Endothelial cell of umbilical vein (primary cell): ENCODE measurements around the gene ZBTB46. TPM values are rescaled to one million over a fixed set of nuclear protein-coding genes. Genes with fewer than 3 reads are reported as not detected.
A peak's percentile ranks its signal among the peaks of the same experiment; 100 is the strongest.

ENCODE experiments used
- BruUV-seq: library from RNA; stranded (reverse); fragments of 400-500 nt; replicated peaks from 2 replicates; lab custom pipeline; 2021; lab: Mats Ljungman, UMichigan
- CTCF ChIA-PET: fragments of 300-600, 350-600 bp; sonication (Branson Sonifier 250); formaldehyde crosslinking; loops from one replicate; lab custom pipeline; 2021; ENCODE audit warnings: antibody characterized with exemption, inconsistent platforms; lab: Charles Lee
- POLR2A ChIA-PET: fragments of 300-600, 350-600 bp; sonication (Branson Sonifier 250); formaldehyde crosslinking; loops from one replicate; lab custom pipeline; 2021; ENCODE audit warnings: antibody characterized with exemption, inconsistent platforms; lab: Charles Lee
- DNase-seq: peaks from one replicate; pipeline ENCODE4 v3.0.0-alpha.2; 2011; ENCODE audit warnings: low read depth, low spot score
- FAIRE-seq: peaks from 2 replicates; lab custom pipeline; 2011; peaks lifted over from hg19 to GRCh38; lab: Jason Lieb, UNC
- H2AFZ ChIP-seq: 2 replicates; pipeline ENCODE4 v1.6.0; 2012; ENCODE audit warnings: low read depth, low read length, control low read depth, inconsistent platforms
- H3K27ac ChIP-seq: 2 replicates; pipeline ENCODE4 v1.5.1; 2011; ENCODE audit warnings: low read depth, mild to moderate bottlenecking, control low read depth, low read length, moderate library complexity; ENCODE audit not compliant: insufficient read depth
- H3K27me3 ChIP-seq, 2 experiments: 2 replicates each; pipeline versions ENCODE4 v1.6.0 to v1.6.1; 2011; ENCODE audit warnings: low read length in 2 of 2, mixed read lengths in 1 of 2; ENCODE audit not compliant: control insufficient read depth in 2 of 2, insufficient read depth in 2 of 2
- H3K36me3 ChIP-seq, 2 experiments: 2 replicates in 1 of 2; 3 replicates in 1 of 2; pipeline ENCODE4 v1.5.1; 2011; ENCODE audit warnings: low read length in 2 of 2, mild to moderate bottlenecking in 1 of 2, moderate library complexity in 1 of 2; ENCODE audit not compliant: control insufficient read depth in 2 of 2, insufficient read depth in 2 of 2; ENCODE audit errors: extremely low read depth in 1 of 2
- H3K4me1 ChIP-seq: 3 replicates; pipeline ENCODE4 v1.5.1; 2011; ENCODE audit warnings: mild to moderate bottlenecking, low read length; ENCODE audit not compliant: control insufficient read depth, insufficient read depth; ENCODE audit errors: extremely low read depth
- H3K4me2 ChIP-seq: 2 replicates; pipeline ENCODE4 v1.6.1; 2011; ENCODE audit warnings: low read length, control low read depth, mixed read lengths; ENCODE audit not compliant: insufficient read depth
- H3K4me3 ChIP-seq, 3 experiments: fragments of 200-600 bp in 1 of 3; sonication (generic), shearing (Covaris generic) in 1 of 3; replicated peaks in 1 of 3; 2 replicates each; pipeline ENCODE4 v1.5.1; 2011 to 2016; ENCODE audit warnings: control low read depth in 3 of 3, low read length in 3 of 3, mild to moderate bottlenecking in 2 of 3, inconsistent platforms in 1 of 3, low read depth in 1 of 3, moderate library complexity in 1 of 3; ENCODE audit not compliant: insufficient read depth in 1 of 3
- H3K79me2 ChIP-seq: 2 replicates; pipeline ENCODE4 v1.6.0; 2012; ENCODE audit warnings: low read length, inconsistent platforms; ENCODE audit not compliant: control insufficient read depth, insufficient read depth
- H3K9ac ChIP-seq: replicated peaks from 2 replicates; pipeline ENCODE3; 2011; ENCODE audit warnings: low read length, control low read depth; ENCODE audit not compliant: insufficient read depth; ENCODE audit errors: extremely low read depth
- H3K9me1 ChIP-seq: replicated peaks from 3 replicates; pipeline ENCODE4 v1.6.0; 2011; ENCODE audit warnings: mild to moderate bottlenecking, low read length; ENCODE audit not compliant: control insufficient read depth, insufficient read depth; ENCODE audit errors: extremely low read depth
- H3K9me3 ChIP-seq: replicated peaks from 2 replicates; pipeline ENCODE4 v1.5.1; 2012; ENCODE audit warnings: low read length, inconsistent platforms; ENCODE audit not compliant: control insufficient read depth, insufficient read depth
- H4K20me1 ChIP-seq: replicated peaks from 2 replicates; pipeline ENCODE3; 2011; ENCODE audit warnings: mild to moderate bottlenecking, low read length; ENCODE audit not compliant: control insufficient read depth, insufficient read depth; ENCODE audit errors: extremely low read depth
- EZH2 ChIP-seq: IDR thresholded peaks from 2 replicates; pipeline ENCODE4 v1.6.1; 2012; ENCODE audit warnings: borderline replicate concordance, low read depth, mild to moderate bottlenecking, moderate library complexity, low read length, inconsistent platforms; ENCODE audit not compliant: severe bottlenecking
- FOS ChIP-seq: IDR thresholded peaks from 2 replicates; pipeline ENCODE4 v1.6.1; 2011; ENCODE audit warnings: mild to moderate bottlenecking, low read length, moderate library complexity, borderline replicate concordance; ENCODE audit not compliant: insufficient read depth
- GATA2 ChIP-seq: IDR thresholded peaks from 2 replicates; pipeline ENCODE4 v1.7.0; 2011; ENCODE audit warnings: low read depth, mild to moderate bottlenecking, moderate library complexity, mixed read lengths, low read length; ENCODE audit not compliant: insufficient read length, insufficient read depth
- JUN ChIP-seq: IDR thresholded peaks from 2 replicates; pipeline ENCODE4 v1.6.1; 2011; ENCODE audit warnings: borderline replicate concordance, low read depth; ENCODE audit not compliant: insufficient read length, insufficient read depth
- MAX ChIP-seq: IDR thresholded peaks from 2 replicates; pipeline ENCODE4 v1.6.1; 2011; ENCODE audit not compliant: insufficient read depth, insufficient read length
- MYC ChIP-seq: IDR thresholded peaks from one replicate; pipeline ENCODE4 v1.6.1; 2011; ENCODE audit warnings: mild to moderate bottlenecking, low read depth, low read length
- POLR2A ChIP-seq: IDR thresholded peaks from 2 replicates; pipeline ENCODE4 v1.6.1; 2012; ENCODE audit warnings: low read depth, mild to moderate bottlenecking, control low read depth, low read length
- POLR2AphosphoS5 ChIP-seq: IDR thresholded peaks from 2 replicates; pipeline ENCODE4 v1.6.1; 2012; ENCODE audit warnings: low read depth, mild to moderate bottlenecking, control low read depth, low read length, moderate library complexity; ENCODE audit not compliant: insufficient read depth
- dilution Hi-C: fragments of 300-500 bp; cut with MboI; formaldehyde crosslinking; loops from one replicate; pipeline ENCODE4 v1.15.0; 2019; ENCODE audit warnings: low sequenced_read_pairs; ENCODE audit not compliant: extremely low pct_ligation_motif_present
- intact Hi-C: fragments of 100-400 bp; cut with micrococcal nuclease; formaldehyde crosslinking; loops from one replicate; pipeline ENCODE4 v1.10.0; 2022
- polyA plus RNA-seq, 4 experiments: library from polyadenylated mRNA; depleted of rRNA in 3 of 4; stranded (reverse) in 3 of 4; unstranded in 1 of 4; fragments of >200 nt; gene quantifications; 2 replicates each; pipeline versions ENCODE4 v1.2.1 to v1.2.3, GENCODE V29; 2011 to 2012; ENCODE audit warnings: missing spikeins in 1 of 4
- total RNA-seq: library from RNA; stranded (reverse); gene quantifications from 2 replicates; pipeline ENCODE4 v1.2.3, GENCODE V29; 2021
- TF ChIP-seq, protein P1 (sequence below), 2 donors: IDR thresholded peaks; 1 replicate in 1 of 2; 2 replicates in 1 of 2; pipeline ENCODE4 v1.5.1; 2011; ENCODE audit warnings: low read length in 2 of 2, mild to moderate bottlenecking in 2 of 2, moderate library complexity in 2 of 2, control low read depth in 1 of 2, inconsistent platforms in 1 of 2, low read depth in 1 of 2; ENCODE audit not compliant: insufficient read depth in 1 of 2; ENCODE audit errors: extremely low read depth in 1 of 2

The ZBTB46 gene
- total and polyA plus RNA-seq, 2 donors (not counting 3 experiments of a cell fraction or from before 2014, with no cell fraction given): 1.3 to 7.1 TPM

DNA sequence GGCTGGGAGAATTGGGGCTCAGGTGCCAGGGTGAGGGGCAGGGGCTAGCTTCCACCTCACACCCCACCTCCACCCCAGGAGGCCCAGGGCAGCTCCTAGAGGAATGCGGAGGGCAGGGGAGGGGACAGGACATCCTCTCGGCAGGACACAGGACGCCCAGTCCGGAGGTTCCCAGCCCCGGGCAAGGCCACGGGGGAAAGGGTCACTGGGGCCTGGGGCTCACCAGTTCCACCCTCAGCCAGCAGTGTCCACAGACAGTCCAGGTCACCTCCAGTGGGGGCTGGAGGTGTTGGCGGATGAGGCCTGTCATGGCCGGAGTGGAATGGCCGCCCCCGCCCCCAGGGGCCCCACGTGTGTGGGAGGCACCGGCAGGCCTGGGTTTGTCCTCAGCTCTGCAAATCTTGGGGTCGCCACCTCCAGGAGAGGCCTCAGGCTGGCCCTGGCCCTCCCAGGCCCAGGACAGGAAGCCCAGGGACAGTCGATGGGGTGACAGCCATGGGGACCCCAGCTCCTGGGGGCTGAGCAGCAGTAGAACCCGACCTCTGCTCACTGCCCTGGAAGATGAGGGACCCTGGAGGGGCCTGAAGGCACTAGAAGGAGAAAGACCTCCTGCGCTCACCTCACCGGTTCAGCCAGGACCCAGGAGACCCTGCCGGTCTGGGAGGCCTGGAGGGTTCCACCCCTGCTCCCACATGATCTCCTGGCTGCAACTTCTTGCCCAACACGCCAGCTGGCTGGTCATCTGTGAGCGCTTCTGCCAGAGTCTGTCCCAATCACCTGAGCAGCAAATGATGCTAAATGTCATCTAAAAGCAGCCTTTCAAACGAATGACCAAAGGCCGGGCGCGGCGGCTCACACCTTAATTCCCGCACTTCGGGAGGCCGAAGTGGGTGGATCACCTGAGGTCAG lies 17.2 kb upstream of the ZBTB46 start:
- peak overlapping the region; percentile 18 for H3K4me2 ChIP-seq

More for the DNA sequence above, 17.2 kb upstream of the ZBTB46 start:
- no peaks in the 10 kb centered on the region for H3K79me2 ChIP-seq
- no TSS peak for BruUV-seq
- no peaks in the 10 kb centered on the region for H3K27me3 ChIP-seq
- no peaks in the 10 kb centered on the region for H3K9me1 ChIP-seq
- DNase-seq (no peak), FAIRE-seq (no peak)
- peaks cover 25% of the 10 kb centered on the region for H3K4me1 ChIP-seq
- no peak overlapping the region for H3K4me3 ChIP-seq
- dilution Hi-C loops (no loop called here), intact Hi-C loops (no loop called here)
- H2AFZ ChIP-seq: peak overlapping the region; percentile 77
- ChIA-PET POLR2A (no interaction called here), CTCF (interaction anchor here (0.7 to 2.2 kb wide), 3 partner anchors 10 to 190 kb away, joined by 3 to 16 read pairs (median 3); no protein-coding TSS in a partner anchor)
- H4K20me1 ChIP-seq: no peaks in the 10 kb centered on the region
- no peaks in the 10 kb centered on the region for H3K36me3 ChIP-seq
- H3K27ac ChIP-seq: peak overlapping the region; percentile 34
- no peak for TF ChIP-seq MYC
- TF ChIP-seq GATA2: no peak
- TF ChIP-seq EZH2: no peak
- no peak for TF ChIP-seq POLR2A
- TF ChIP-seq, protein P1, sequence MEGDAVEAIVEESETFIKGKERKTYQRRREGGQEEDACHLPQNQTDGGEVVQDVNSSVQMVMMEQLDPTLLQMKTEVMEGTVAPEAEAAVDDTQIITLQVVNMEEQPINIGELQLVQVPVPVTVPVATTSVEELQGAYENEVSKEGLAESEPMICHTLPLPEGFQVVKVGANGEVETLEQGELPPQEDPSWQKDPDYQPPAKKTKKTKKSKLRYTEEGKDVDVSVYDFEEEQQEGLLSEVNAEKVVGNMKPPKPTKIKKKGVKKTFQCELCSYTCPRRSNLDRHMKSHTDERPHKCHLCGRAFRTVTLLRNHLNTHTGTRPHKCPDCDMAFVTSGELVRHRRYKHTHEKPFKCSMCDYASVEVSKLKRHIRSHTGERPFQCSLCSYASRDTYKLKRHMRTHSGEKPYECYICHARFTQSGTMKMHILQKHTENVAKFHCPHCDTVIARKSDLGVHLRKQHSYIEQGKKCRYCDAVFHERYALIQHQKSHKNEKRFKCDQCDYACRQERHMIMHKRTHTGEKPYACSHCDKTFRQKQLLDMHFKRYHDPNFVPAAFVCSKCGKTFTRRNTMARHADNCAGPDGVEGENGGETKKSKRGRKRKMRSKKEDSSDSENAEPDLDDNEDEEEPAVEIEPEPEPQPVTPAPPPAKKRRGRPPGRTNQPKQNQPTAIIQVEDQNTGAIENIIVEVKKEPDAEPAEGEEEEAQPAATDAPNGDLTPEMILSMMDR (IDR thresholded peaks at IDR 0.05; ENCODE audit: extremely low read depth in 1 of 2, insufficient read depth in 1 of 2, low read depth in 1 of 2, low read length in 2 of 2): no peak
- no peak for TF ChIP-seq MAX
- TF ChIP-seq FOS: no peak
- TF ChIP-seq POLR2AphosphoS5: no peak
- no peak for TF ChIP-seq JUN
- no peaks in the 10 kb centered on the region for H3K9me3 ChIP-seq
- H3K9ac ChIP-seq: peak overlapping the region; percentile 3
